Immature natural killer cell (primary cell): ENCODE data around the gene PRRC2B. TPM values are rescaled to one million over a fixed set of nuclear protein-coding genes. Genes with fewer than 3 reads are reported as not detected.

Source experiments
- DNase-seq, 3 donors: peaks; one replicate each; pipeline ENCODE4 v3.0.0; 2022; ENCODE audit warnings: mixed read lengths in 1 of 3
- H3K27ac Mint-ChIP-seq, 6 donors: one replicate each; pipeline ENCODE4 v1.8.0; 2020; ENCODE audit warnings: mixed read lengths in 6 of 6, mild to moderate bottlenecking in 5 of 6, inconsistent platforms in 4 of 6, moderate library complexity in 3 of 6
- H3K27me3 Mint-ChIP-seq, 3 donors: one replicate each; pipeline ENCODE4 v1.8.0; 2020 to 2021; ENCODE audit warnings: low read depth in 3 of 3, mild to moderate bottlenecking in 3 of 3, mixed read lengths in 3 of 3, moderate library complexity in 3 of 3, inconsistent platforms in 1 of 3
- H3K36me3 Mint-ChIP-seq, 3 donors: one replicate each; pipeline ENCODE4 v1.8.0; 2020; ENCODE audit warnings: mixed read lengths in 3 of 3, inconsistent platforms in 2 of 3, mild to moderate bottlenecking in 2 of 3
- H3K4me1 Mint-ChIP-seq, 2 donors: one replicate each; pipeline ENCODE4 v1.8.0; 2020; ENCODE audit warnings: inconsistent platforms in 2 of 2, mild to moderate bottlenecking in 2 of 2, mixed read lengths in 2 of 2, moderate library complexity in 1 of 2
- H3K4me3 Mint-ChIP-seq, 5 donors: one replicate each; pipeline ENCODE4 v1.8.0; 2020; ENCODE audit warnings: mild to moderate bottlenecking in 5 of 5, mixed read lengths in 5 of 5, inconsistent platforms in 3 of 5, moderate library complexity in 3 of 5
- H3K9me3 Mint-ChIP-seq, 6 donors: one replicate each; pipeline ENCODE4 v1.8.0; 2020; ENCODE audit warnings: mild to moderate bottlenecking in 6 of 6, mixed read lengths in 6 of 6, inconsistent platforms in 4 of 6, moderate library complexity in 3 of 6
- polyA plus RNA-seq, 3 donors: library from polyadenylated mRNA; unstranded; fragments of 300-500 nt; fragmentation: Illumina TruSeq; gene quantifications; one replicate each; pipeline ENCODE4 v1.2.3, GENCODE V29; 2021

PRRC2B gene
- polyA plus RNA-seq, 3 donors from 2014 or later: 2.0 to 48.1 (median 9.6) TPM

DNA sequence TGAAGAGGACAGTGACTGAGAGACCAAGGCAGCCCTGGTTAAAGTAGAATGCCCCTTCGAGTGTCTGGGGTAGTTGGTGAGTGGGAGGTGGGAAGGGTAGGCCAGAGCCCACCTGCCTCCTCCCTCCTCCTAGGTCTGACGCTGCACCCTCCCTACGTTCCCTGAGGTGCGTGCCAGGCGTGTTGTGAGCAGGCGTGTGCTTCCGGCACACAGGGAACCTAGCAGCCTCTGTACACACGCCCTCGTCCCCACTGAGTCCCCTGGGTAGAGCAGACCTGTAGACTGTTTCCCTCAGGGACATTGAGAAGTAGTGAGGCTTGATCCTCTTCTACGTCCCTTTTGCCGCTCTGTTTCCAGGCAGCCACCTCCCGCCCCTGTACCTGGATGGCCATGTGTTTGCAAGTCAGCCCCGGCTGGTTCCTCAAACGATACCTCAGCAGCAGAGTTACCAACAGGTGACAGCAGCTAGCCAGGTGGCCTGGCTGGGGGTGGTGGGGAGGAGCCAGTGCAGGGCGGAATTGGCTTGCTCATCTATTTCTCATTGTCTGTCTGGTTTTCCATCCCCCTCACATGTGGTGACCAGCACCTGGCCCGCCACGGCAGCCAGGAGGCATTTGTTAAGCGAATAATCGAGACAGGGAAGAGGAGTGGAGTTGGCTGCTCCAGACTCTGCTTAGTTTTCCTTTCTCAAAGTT is 92.0 kb downstream of the PRRC2B start:
- no peak for DNase-seq
- peak overlapping the region in 1 of 6 donors; percentile 24 for H3K27ac Mint-ChIP-seq
- H3K4me3 Mint-ChIP-seq: no peak overlapping the region
- H3K4me1 Mint-ChIP-seq: peaks cover 1 to 4% of the 10 kb centered on the region in 2 donors
- H3K9me3 Mint-ChIP-seq: no peaks in the 10 kb centered on the region
- peaks cover 11 to 56% (median 33%) of the 10 kb centered on the region in 3 donors for H3K36me3 Mint-ChIP-seq
- peaks cover 6 to 26% (median 8%) of the 10 kb centered on the region in 3 donors for H3K27me3 Mint-ChIP-seq

GRCh38 chr9:131487001-131487400 is 93.1 kb downstream of the PRRC2B start:
- Mint-ChIP-seq H3K36me3 (peaks cover 13 to 59% (median 35%) of the 10 kb centered on the region in 3 donors), H3K9me3 (no peaks in the 10 kb centered on the region), H3K27me3 (peaks cover 6 to 24% (median 7%) of the 10 kb centered on the region in 3 donors), H3K4me3 (no peak overlapping the region), H3K27ac (no peak overlapping the region), H3K4me1 (peaks cover 1 to 4% of the 10 kb centered on the region in 2 donors)
- no peak for DNase-seq

DNA sequence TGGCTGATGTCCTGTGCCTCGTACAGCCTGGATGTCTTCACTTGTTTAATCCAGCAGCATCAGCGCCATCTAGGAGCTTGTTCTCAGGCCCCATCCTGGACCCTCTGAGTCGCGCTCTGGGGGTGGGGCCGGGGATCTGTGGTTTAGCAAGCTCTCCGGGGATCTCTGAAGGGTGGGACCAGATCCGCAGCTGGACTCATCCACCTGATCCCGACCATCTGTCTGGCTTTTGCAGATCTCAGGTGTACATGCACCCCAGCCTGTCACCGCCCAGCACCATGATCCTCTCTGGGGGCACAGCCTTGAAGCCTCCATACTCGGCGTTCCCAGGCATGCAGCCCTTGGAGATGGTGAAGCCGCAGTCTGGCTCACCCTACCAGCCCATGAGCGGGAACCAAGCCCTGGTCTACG is 93.7 kb downstream of the PRRC2B start:
- Mint-ChIP-seq H3K9me3 (no peaks in the 10 kb centered on the region), H3K27me3 (peaks cover 5 to 20% (median 8%) of the 10 kb centered on the region in 3 donors), H3K27ac (no peak overlapping the region), H3K4me3 (no peak overlapping the region), H3K36me3 (peaks cover 13 to 55% (median 36%) of the 10 kb centered on the region in 3 donors), H3K4me1 (peaks cover 0 to 4% of the 10 kb centered on the region in 2 donors)
- DNase-seq: no peak

DNA sequence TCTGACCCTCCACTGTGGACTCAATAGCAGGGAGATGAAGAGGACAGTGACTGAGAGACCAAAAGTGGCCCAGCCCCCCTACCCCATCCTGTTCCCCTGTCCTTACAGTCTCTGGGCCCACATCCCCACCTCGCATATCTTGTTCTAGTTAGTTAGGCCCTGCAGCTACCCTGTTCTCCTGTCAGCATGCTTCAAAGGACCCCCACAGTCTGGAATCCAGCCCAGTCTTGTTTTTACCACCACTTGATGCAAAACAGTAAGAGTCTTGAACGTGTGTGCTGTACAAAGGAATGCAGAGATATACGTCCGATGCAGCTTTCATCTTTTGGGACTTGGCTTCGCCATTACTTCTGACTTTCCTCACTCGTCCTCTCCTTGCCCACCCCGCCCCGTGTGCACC is 96.6 kb downstream of the PRRC2B start:
- H3K9me3 Mint-ChIP-seq: no peaks in the 10 kb centered on the region
- H3K4me3 Mint-ChIP-seq: no peak overlapping the region
- DNase-seq: no peak
- H3K27ac Mint-ChIP-seq: no peak overlapping the region
- peaks cover 0 to 4% of the 10 kb centered on the region in 2 donors for H3K4me1 Mint-ChIP-seq
- peaks cover 0 to 26% (median 14%) of the 10 kb centered on the region in 3 donors for H3K27me3 Mint-ChIP-seq
- H3K36me3 Mint-ChIP-seq: peaks cover 13 to 65% (median 41%) of the 10 kb centered on the region in 3 donors

GRCh38 chr9:131491001-131491710 is 97.3 kb downstream of the PRRC2B start:
- Mint-ChIP-seq H3K4me3 (no peak overlapping the region), H3K27ac (no peak overlapping the region), H3K27me3 (peaks cover 0 to 23% (median 17%) of the 10 kb centered on the region in 3 donors), H3K4me1 (peaks cover 0 to 4% of the 10 kb centered on the region in 2 donors), H3K36me3 (peaks cover 13 to 69% (median 41%) of the 10 kb centered on the region in 3 donors), H3K9me3 (no peaks in the 10 kb centered on the region)
- DNase-seq: no peak

DNA sequence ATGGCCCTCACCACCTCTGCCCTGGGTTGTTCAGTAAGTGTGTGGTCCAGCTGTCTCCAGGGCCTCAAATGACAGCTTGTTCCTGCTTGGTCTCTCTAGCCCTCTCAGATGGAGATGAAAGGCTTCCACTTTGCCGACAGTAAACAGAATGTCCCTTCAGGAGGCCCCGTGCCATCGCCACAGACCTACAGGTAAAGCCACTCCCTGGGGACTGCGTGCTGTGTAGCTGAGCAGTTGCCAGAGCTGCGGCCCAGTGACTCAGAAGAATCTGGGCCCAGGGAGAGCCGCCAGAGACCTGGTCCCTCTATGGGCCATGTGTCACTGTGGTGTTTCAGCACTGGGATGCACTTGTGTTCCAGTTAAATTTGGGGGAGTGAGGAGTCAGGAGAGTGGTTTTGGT is 98.2 kb downstream of the PRRC2B start:
- Mint-ChIP-seq H3K27ac (peak overlapping the region in 2 of 6 donors; percentile 32 to 41), H3K36me3 (peaks cover 13 to 64% (median 37%) of the 10 kb centered on the region in 3 donors), H3K4me1 (peaks cover 0 to 4% of the 10 kb centered on the region in 2 donors), H3K4me3 (no peak overlapping the region), H3K27me3 (peaks cover 3 to 18% (median 17%) of the 10 kb centered on the region in 3 donors), H3K9me3 (no peaks in the 10 kb centered on the region)
- no peak for DNase-seq

DNA sequence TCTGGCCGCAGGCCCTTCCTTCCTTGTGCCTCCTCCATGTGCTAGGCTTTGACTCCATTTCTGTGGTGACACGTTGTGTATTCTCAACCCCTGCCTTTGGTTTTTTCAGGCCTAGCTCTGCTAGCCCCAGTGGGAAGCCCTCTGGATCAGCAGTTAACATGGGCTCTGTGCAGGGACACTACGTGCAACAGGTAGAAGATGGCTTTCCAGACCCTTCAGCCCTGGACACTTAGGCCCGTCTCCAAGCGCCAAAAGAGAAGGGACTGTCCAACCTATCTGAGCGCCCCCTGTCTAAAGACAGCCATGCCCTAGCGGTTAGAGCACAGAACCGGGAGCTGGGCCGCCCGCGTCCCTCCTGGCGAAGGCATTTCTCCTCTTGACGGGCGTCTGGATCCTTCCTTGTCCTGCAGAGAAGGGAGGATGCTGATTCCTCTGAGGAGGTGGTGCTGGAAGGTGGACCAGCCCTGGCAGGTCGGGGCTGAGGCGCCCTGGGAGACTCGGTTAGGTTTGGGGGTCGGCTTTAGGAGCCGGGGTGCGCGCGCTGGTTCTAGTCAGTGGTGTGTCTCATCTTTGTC is 100.5 kb downstream of the PRRC2B start:
- Mint-ChIP-seq H3K36me3 (peaks cover 13 to 52% (median 26%) of the 10 kb centered on the region in 3 donors), H3K27ac (peak overlapping the region in 1 of 6 donors; percentile 35), H3K27me3 (peaks cover 6 to 23% (median 13%) of the 10 kb centered on the region in 3 donors), H3K9me3 (no peaks in the 10 kb centered on the region), H3K4me3 (no peak overlapping the region), H3K4me1 (peaks cover 0 to under 1% of the 10 kb centered on the region in 2 donors)
- no peak for DNase-seq

GRCh38 chr9:131495785-131496184 is 101.9 kb downstream of the PRRC2B start:
- Mint-ChIP-seq H3K27me3 (peaks cover 9 to 27% (median 19%) of the 10 kb centered on the region in 3 donors), H3K27ac (peak overlapping the region in 1 of 6 donors; percentile 45), H3K4me3 (no peak overlapping the region), H3K4me1 (peaks cover 12 to 14% of the 10 kb centered on the region in 2 donors), H3K9me3 (no peaks in the 10 kb centered on the region), H3K36me3 (peaks cover 8 to 42% (median 15%) of the 10 kb centered on the region in 3 donors)
- DNase-seq: no peak

GRCh38 chr9:131496844-131497405 is 103.0 kb downstream of the PRRC2B start:
- no peak for DNase-seq
- Mint-ChIP-seq H3K9me3 (no peaks in the 10 kb centered on the region), H3K4me1 (peaks cover 21 to 22% of the 10 kb centered on the region in 2 donors), H3K36me3 (peaks cover 5 to 34% (median 10%) of the 10 kb centered on the region in 3 donors), H3K27ac (peak overlapping the region in 1 of 6 donors; percentile 29), H3K27me3 (peaks cover 9 to 27% (median 25%) of the 10 kb centered on the region in 3 donors), H3K4me3 (no peak overlapping the region)

DNA sequence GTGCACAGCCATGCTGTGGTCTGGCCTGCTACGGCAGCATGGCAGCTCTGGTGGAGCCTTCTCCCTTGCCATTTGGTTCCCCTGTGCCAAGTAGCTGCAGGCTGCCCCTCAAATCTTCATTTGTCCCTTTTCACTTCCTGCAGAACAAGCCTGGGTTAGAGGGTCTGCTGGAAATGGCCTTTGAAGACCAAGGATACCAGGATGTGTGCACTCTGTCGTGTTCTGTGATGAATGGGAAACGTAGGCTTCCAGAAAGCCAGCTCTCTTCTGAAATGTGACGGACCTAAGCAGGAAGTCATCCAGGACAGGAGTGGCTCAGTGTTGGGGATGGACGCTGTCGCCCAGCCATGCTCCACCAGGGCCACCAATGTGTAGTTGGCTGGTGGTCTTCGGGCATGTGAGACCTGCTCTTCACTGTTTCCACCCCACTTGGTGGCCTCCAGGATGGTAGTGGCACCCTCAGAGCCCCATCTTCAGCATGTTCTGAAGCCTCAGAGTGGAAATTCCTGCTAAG is 105.4 kb downstream of the PRRC2B start:
- no peak for DNase-seq
- no peak overlapping the region for H3K4me3 Mint-ChIP-seq
- no peaks in the 10 kb centered on the region for H3K9me3 Mint-ChIP-seq
- H3K4me1 Mint-ChIP-seq: peaks cover 35% of the 10 kb centered on the region in 2 donors
- peak overlapping the region; percentile 2 to 83 (median 69) for H3K27ac Mint-ChIP-seq
- H3K36me3 Mint-ChIP-seq: peaks cover 0 to 17% (median 0%) of the 10 kb centered on the region in 3 donors
- peaks cover 16 to 32% (median 17%) of the 10 kb centered on the region in 3 donors for H3K27me3 Mint-ChIP-seq

DNA sequence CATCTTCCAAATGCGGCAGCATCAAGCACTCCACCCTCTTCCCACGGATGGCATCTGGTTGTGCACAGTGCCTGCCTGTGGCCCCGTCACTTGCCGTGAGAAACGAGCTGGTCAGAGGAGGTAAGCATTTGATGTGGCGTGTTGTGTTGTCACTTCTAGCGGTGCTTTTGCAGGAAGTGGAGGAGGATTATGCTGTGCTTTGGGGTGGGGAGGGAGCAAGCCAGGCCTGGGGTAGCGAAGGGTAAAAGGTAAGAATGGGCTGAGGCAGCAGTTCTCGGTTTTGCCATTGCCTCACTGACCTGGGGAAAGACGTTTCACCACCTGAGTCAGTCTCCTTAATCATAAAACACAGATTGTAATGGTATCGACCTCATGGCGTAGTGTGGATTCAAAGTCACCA is 106.5 kb downstream of the PRRC2B start:
- Mint-ChIP-seq H3K4me1 (peaks cover 40 to 45% of the 10 kb centered on the region in 2 donors), H3K27me3 (peaks cover 16 to 33% (median 17%) of the 10 kb centered on the region in 3 donors), H3K36me3 (peaks cover 0 to 14% (median 0%) of the 10 kb centered on the region in 3 donors)

DNA sequence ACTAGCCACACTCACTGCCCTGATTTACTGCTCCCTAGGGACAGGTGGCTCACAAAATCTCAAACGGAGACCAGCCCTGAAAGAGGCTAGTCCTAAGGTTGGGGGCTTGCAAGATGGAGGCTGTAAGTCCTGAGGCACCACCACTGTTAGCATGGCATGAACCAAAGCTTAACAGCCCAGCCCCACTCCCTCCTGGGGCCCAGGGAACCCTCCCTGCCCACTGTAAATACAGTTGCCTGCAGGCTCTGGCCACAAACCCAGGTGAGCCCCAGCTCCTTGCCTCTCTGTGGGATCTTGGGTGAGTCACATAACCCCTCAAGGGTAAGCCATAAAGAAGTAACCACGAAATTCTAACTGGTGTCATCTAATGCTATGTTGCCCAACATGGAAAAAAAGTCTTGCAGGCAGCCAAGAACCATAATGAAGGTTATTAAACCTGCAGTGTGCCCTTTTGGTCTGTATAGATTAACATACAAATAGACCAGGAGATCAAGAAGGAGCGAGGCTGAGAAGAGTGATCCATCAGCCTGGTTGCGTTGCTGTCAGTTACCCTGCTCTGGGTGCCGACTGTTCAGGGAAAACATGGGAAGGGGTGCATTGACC is 107.2 kb downstream of the PRRC2B start:
- H3K36me3 Mint-ChIP-seq: peaks cover 0 to 11% (median 1%) of the 10 kb centered on the region in 3 donors
- H3K9me3 Mint-ChIP-seq: no peaks in the 10 kb centered on the region
- peak in 2 of 3 donors; percentile 12 to 17 for DNase-seq
- H3K4me1 Mint-ChIP-seq: peaks cover 40 to 46% of the 10 kb centered on the region in 2 donors
- peaks cover 14 to 33% (median 17%) of the 10 kb centered on the region in 3 donors for H3K27me3 Mint-ChIP-seq
- peak overlapping the region; percentile 31 to 85 (median 80) for H3K27ac Mint-ChIP-seq
- H3K4me3 Mint-ChIP-seq: peak overlapping the region; percentile 69 to 92 (median 82)

More for the DNA sequence above, 106.5 kb downstream of the PRRC2B start:
- Mint-ChIP-seq H3K9me3 (no peaks in the 10 kb centered on the region), H3K27ac (peak overlapping the region; percentile 31 to 85 (median 80)), H3K4me3 (peak overlapping the region; percentile 53 to 92 (median 78))
- peak; percentile 59 to 63 (median 60) for DNase-seq
